Activated CD8-positive, alpha-beta memory T cell treated with anti-CD3 and anti-CD28 coated beads, Interleukin-2, amount 10 ng/mL, durations not matched to agents 7 days and 5 days (primary cell): ENCODE measurements around the gene ALDH7A1. TPM values are rescaled to one million over a fixed set of nuclear protein-coding genes. Genes with fewer than 3 reads are reported as not detected.
A peak's percentile ranks its signal among the peaks of the same experiment; 100 is the strongest.
"Not testable (repeated sequence)": the region's sequence is repeated elsewhere in the genome, so short reads cannot be mapped to it uniquely, and the experiment has no call there.

Experiments used
- ATAC-seq: fragments of 150-1000 bp; cut with Tn5 transposase; one replicate; pipeline ENCODE4 v1.10.0; 2021; ENCODE audit warnings: moderate library complexity
- CTCF ChIA-PET: fragments of 350-600 bp; sonication (Branson Sonifier 250); formaldehyde crosslinking; loops from one replicate; lab custom pipeline; 2021; ENCODE audit warnings: antibody characterized with exemption; lab: Charles Lee
- DNase-seq: peaks from one replicate; pipeline ENCODE4 v3.0.0-alpha.2; 2020
- H3K27ac Mint-ChIP-seq: one replicate; pipeline ENCODE4 v1.8.0; 2021; ENCODE audit warnings: mild to moderate bottlenecking, mixed read lengths
- H3K27me3 Mint-ChIP-seq: one replicate; pipeline ENCODE4 v1.8.0; 2021; ENCODE audit warnings: mixed read lengths
- H3K36me3 Mint-ChIP-seq: one replicate; pipeline ENCODE4 v1.8.0; 2021; ENCODE audit warnings: mild to moderate bottlenecking, mixed read lengths
- H3K4me1 Mint-ChIP-seq: one replicate; pipeline ENCODE4 v1.8.0; 2021; ENCODE audit warnings: mixed read lengths
- H3K4me3 Mint-ChIP-seq: one replicate; pipeline ENCODE4 v1.8.0; 2021; ENCODE audit warnings: mild to moderate bottlenecking, moderate library complexity, mixed read lengths
- H3K9me3 Mint-ChIP-seq: one replicate; pipeline ENCODE4 v1.8.0; 2022; ENCODE audit warnings: low read depth, mixed read lengths
- total RNA-seq, 2 experiments: library from RNA; stranded (reverse); gene quantifications; one replicate each; pipeline ENCODE4 v1.2.3, GENCODE V29; 2021

Gene ALDH7A1
- total RNA-seq, 2 experiments from 2014 or later: 2.6 to 2.8 TPM

- Mint-ChIP-seq H3K9me3 (no peaks in the 10 kb centered on the region), H3K4me1 (peaks cover 34% of the 10 kb centered on the region), H3K4me3 (no peak overlapping the region), H3K36me3 (peaks cover 38% of the 10 kb centered on the region), H3K27ac (no peak overlapping the region), H3K27me3 (no peaks in the 10 kb centered on the region)
- no peak for DNase-seq
- CTCF ChIA-PET: interaction anchor here (0.9 to 2.3 kb wide), 2 partner anchors 10 to 16 kb away, joined by 3 to 10 read pairs; partner anchors contain the start of genes ALDH7A1 and PHAX
- no peak for ATAC-seq
Measured at GRCh38 chr5:126610616-126611015, 15.6 kb upstream of the ALDH7A1 start.

GRCh38 chr5:126610160-126610559 is 15.1 kb upstream of the ALDH7A1 start:
- Mint-ChIP-seq H3K36me3 (peaks cover 40% of the 10 kb centered on the region), H3K4me1 (peaks cover 33% of the 10 kb centered on the region), H3K27ac (no peak overlapping the region), H3K4me3 (no peak overlapping the region), H3K9me3 (no peaks in the 10 kb centered on the region), H3K27me3 (no peaks in the 10 kb centered on the region)
- DNase-seq (no peak), ATAC-seq (no peak)
- CTCF ChIA-PET: interaction anchor here (0.5 to 2.3 kb wide), 3 partner anchors 9 to 15 kb away, joined by 3 to 10 read pairs (median 3); partner anchors contain the start of genes ALDH7A1 and PHAX

- H3K36me3 Mint-ChIP-seq: peaks cover 41% of the 10 kb centered on the region
- no peak overlapping the region for H3K27ac Mint-ChIP-seq
- ATAC-seq (no peak), DNase-seq (no peak)
- peaks cover 49% of the 10 kb centered on the region for H3K4me1 Mint-ChIP-seq
- CTCF ChIA-PET: no interaction called here
- H3K27me3 Mint-ChIP-seq: no peaks in the 10 kb centered on the region
- no peak overlapping the region for H3K4me3 Mint-ChIP-seq
- no peaks in the 10 kb centered on the region for H3K9me3 Mint-ChIP-seq
Measured at GRCh38 chr5:126605525-126605924, 10.5 kb upstream of the ALDH7A1 start.

GRCh38 chr5:126603402-126603991 is 8.5 kb upstream of the ALDH7A1 start:
- DNase-seq (no peak), ATAC-seq (no peak)
- H3K4me3 Mint-ChIP-seq: no peak overlapping the region
- CTCF ChIA-PET: interaction anchor here (1.7 kb wide), 1 partner anchor 9 kb away, joined by 5 read pairs; the partner anchor contains the start of gene ALDH7A1
- no peak overlapping the region for H3K27ac Mint-ChIP-seq
- peaks cover 48% of the 10 kb centered on the region for H3K4me1 Mint-ChIP-seq
- H3K9me3 Mint-ChIP-seq: no peaks in the 10 kb centered on the region
- peaks cover 32% of the 10 kb centered on the region for H3K36me3 Mint-ChIP-seq
- no peaks in the 10 kb centered on the region for H3K27me3 Mint-ChIP-seq

- Mint-ChIP-seq H3K9me3 (no peaks in the 10 kb centered on the region), H3K4me1 (peaks cover 32% of the 10 kb centered on the region), H3K36me3 (peaks cover 20% of the 10 kb centered on the region), H3K27ac (peak within 1 kb of the TSS; percentile 94), H3K27me3 (peaks cover 2% of the 10 kb centered on the region), H3K4me3 (peak within 1 kb of the TSS; percentile 98)
- DNase-seq: peak; percentile 81
- ATAC-seq: peak; percentile 94
- CTCF ChIA-PET: interaction anchor here (0.8 to 3.0 kb wide), 17 partner anchors 9 to 472 kb away, joined by 3 to 15 read pairs (median 4); partner anchors contain the start of genes C5orf63 and LMNB1
Measured at GRCh38 chr5:126600631-126601511, 5.9 kb upstream of the ALDH7A1 start, which contains the start of gene PHAX. PHAX (plus strand) TSS chr5:126600947; CDS start chr5:126600963, 16 bp downstream.

- H3K27ac Mint-ChIP-seq: peak overlapping the region; percentile 94
- H3K27me3 Mint-ChIP-seq, ATAC-seq, H3K9me3 Mint-ChIP-seq: not testable (repeated sequence)
- peaks cover 30% of the 10 kb centered on the region for H3K4me1 Mint-ChIP-seq
- peak; percentile 11 for DNase-seq
- H3K36me3 Mint-ChIP-seq: peaks cover 16% of the 10 kb centered on the region
- H3K4me3 Mint-ChIP-seq: peak overlapping the region; percentile 98
- CTCF ChIA-PET: interaction anchor here (1.0 to 3.0 kb wide), 12 partner anchors 8 to 262 kb away, joined by 3 to 15 read pairs (median 7); partner anchors contain the start of gene LMNB1
Measured at GRCh38 chr5:126599971-126600630, 5.1 kb upstream of the ALDH7A1 start.

- CTCF ChIA-PET: interaction anchor here (1.4 to 3.0 kb wide), 2 partner anchors 58 to 261 kb away, joined by 3 to 12 read pairs; no protein-coding TSS in a partner anchor
- no peak overlapping the region for H3K27ac Mint-ChIP-seq
- no peaks in the 10 kb centered on the region for H3K9me3 Mint-ChIP-seq
- DNase-seq (peak; percentile 38), ATAC-seq (no peak)
- peaks cover 11% of the 10 kb centered on the region for H3K27me3 Mint-ChIP-seq
- H3K36me3 Mint-ChIP-seq: peaks cover 14% of the 10 kb centered on the region
- H3K4me3 Mint-ChIP-seq: no peak overlapping the region
- H3K4me1 Mint-ChIP-seq: peaks cover 33% of the 10 kb centered on the region
Measured at GRCh38 chr5:126599499-126599898, 4.5 kb upstream of the ALDH7A1 start.

- Mint-ChIP-seq H3K27me3 (peaks cover 31% of the 10 kb centered on the region), H3K9me3 (no peaks in the 10 kb centered on the region), H3K4me3 (no peak overlapping the region), H3K4me1 (peaks cover 24% of the 10 kb centered on the region), H3K27ac (no peak overlapping the region), H3K36me3 (peaks cover 3% of the 10 kb centered on the region)
- CTCF ChIA-PET: no interaction called here
- ATAC-seq (no peak), DNase-seq (peak; percentile 7)
Measured at GRCh38 chr5:126597156-126597555, 2.1 kb upstream of the ALDH7A1 start.

- Mint-ChIP-seq H3K27me3 (peaks cover 35% of the 10 kb centered on the region), H3K4me1 (peaks cover 18% of the 10 kb centered on the region), H3K36me3 (peaks cover 1% of the 10 kb centered on the region), H3K4me3 (peak overlapping the region; percentile 66), H3K27ac (no peak overlapping the region), H3K9me3 (no peaks in the 10 kb centered on the region)
- CTCF ChIA-PET: interaction anchor here (0.7 to 1.7 kb wide), 3 partner anchors 15 to 448 kb away, joined by 3 to 4 read pairs (median 3); no protein-coding TSS in a partner anchor
- no peak for ATAC-seq
- DNase-seq: peak; percentile 8
Measured at GRCh38 chr5:126595486-126596083, 566 bp upstream of the ALDH7A1 start.

GRCh38 chr5:126591549-126591948 is 3.5 kb downstream of the ALDH7A1 start:
- DNase-seq (no peak), ATAC-seq (no peak)
- Mint-ChIP-seq H3K4me1 (peaks cover 13% of the 10 kb centered on the region), H3K27ac (no peak overlapping the region), H3K4me3 (no peak overlapping the region), H3K27me3 (peaks cover 33% of the 10 kb centered on the region), H3K9me3 (no peaks in the 10 kb centered on the region), H3K36me3 (peaks cover 1% of the 10 kb centered on the region)
- CTCF ChIA-PET: interaction anchor here (2.2 kb wide), 1 partner anchor 9 kb away, joined by 8 read pairs; the partner anchor contains the start of gene PHAX

- no peak for ATAC-seq
- no peak overlapping the region for H3K4me3 Mint-ChIP-seq
- H3K27ac Mint-ChIP-seq: no peak overlapping the region
- H3K27me3 Mint-ChIP-seq: peaks cover 28% of the 10 kb centered on the region
- CTCF ChIA-PET: no interaction called here
- H3K4me1 Mint-ChIP-seq: peaks cover 8% of the 10 kb centered on the region
- H3K9me3 Mint-ChIP-seq: no peaks in the 10 kb centered on the region
- DNase-seq: no peak
- H3K36me3 Mint-ChIP-seq: peaks cover 1% of the 10 kb centered on the region
Measured at GRCh38 chr5:126589536-126590297, 5.3 kb downstream of the ALDH7A1 start.
